Dermis microvascular lymphatic vessel endothelial cell (primary cell): ENCODE data around the gene HELT. TPM values are rescaled to one million over a fixed set of nuclear protein-coding genes. Genes with fewer than 3 reads are reported as not detected.
A peak's percentile ranks its signal among the peaks of the same experiment; 100 is the strongest.
"Not testable (repeated sequence)": the region's sequence is repeated elsewhere in the genome, so short reads cannot be mapped to it uniquely, and the experiment has no call there.

Source experiments
- DNase-seq, 2 donors: peaks; one replicate each; pipeline versions ENCODE4 v3.0.0 to v3.0.0-alpha.2; 2010; ENCODE audit warnings: low read depth in 2 of 2
- total RNA-seq: library from RNA; depleted of rRNA; stranded (reverse); fragments of >200 nt; gene quantifications from 2 replicates; pipeline ENCODE4 v1.2.1, GENCODE V29; 2014

The HELT gene, protein sequence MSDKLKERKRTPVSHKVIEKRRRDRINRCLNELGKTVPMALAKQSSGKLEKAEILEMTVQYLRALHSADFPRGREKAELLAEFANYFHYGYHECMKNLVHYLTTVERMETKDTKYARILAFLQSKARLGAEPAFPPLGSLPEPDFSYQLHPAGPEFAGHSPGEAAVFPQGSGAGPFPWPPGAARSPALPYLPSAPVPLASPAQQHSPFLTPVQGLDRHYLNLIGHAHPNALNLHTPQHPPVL
- not detected in 2 replicates for total RNA-seq

- no peak for DNase-seq
Measured at GRCh38 chr4:185017964-185018772, at the start of gene HELT. HELT (plus strand) TSS chr4:185018490; CDS start chr4:185018929, 439 bp downstream.

DNA sequence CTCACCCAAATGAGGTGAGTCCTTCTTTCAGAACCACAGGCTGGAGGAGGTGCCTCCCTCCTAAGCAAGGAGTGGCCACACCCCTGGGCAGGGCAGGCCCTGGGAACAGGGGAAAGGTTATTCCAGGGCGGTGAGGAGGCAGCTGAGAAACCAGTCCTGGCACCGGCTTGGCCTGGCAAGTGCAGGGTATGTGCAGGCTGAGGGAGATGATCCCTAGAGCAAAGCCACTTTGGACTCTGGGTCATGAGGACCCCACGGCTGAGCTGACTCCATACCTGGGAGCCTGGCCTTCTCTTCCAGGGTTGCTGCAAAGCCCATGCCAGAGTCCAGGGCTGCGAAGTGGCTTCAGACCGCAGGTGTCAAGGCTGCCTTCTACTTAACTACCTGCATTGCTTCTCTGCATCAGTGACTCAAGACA is 49.5 kb upstream of the HELT start:
- no peak for DNase-seq

- DNase-seq: no peak
Measured at GRCh38 chr4:184969610-184970009, 48.7 kb upstream of the HELT start.

DNA sequence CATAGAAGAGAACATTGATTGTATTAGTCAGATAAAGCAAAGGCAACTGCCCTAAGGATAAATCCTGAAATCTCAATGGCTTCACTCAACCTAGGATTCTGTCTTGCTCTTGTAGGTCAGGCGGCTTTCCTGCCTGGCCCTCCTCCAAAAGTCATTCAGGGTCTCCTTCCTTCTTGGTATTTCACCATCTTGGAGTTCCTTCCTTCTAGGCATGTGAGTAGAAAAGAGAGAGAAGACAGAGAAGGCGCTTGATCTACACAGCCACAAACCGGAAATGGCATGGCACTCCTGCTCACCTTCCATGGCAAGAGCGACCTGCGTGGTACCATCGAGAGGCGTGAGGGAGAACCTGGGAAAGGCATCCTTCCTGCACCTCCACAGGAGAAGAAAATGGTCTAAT is 45.3 kb upstream of the HELT start:
- DNase-seq: no peak

GRCh38 chr4:184976348-184976747 is 41.9 kb upstream of the HELT start:
- not testable (repeated sequence) for DNase-seq

DNA sequence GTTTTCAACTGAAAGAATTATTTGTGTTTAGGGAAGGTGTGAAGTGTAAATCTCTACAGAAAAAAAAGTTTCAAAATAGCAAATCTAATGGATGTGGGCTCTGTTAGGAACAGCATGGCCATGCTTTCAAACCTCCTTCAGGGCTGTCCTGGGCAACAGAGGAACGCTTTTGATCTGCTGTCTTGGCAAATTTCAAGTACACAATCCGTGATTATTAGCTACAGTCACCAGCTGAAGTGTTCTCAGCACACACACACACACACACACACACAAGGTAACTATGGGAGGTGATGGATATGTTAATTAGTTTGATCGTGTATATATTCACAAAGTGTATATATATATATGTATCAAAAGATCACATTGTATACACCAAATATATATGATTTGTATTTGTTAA is 40.5 kb upstream of the HELT start:
- no peak for DNase-seq

- no peak for DNase-seq
Measured at GRCh38 chr4:184978211-184978610, 40.1 kb upstream of the HELT start.

DNA sequence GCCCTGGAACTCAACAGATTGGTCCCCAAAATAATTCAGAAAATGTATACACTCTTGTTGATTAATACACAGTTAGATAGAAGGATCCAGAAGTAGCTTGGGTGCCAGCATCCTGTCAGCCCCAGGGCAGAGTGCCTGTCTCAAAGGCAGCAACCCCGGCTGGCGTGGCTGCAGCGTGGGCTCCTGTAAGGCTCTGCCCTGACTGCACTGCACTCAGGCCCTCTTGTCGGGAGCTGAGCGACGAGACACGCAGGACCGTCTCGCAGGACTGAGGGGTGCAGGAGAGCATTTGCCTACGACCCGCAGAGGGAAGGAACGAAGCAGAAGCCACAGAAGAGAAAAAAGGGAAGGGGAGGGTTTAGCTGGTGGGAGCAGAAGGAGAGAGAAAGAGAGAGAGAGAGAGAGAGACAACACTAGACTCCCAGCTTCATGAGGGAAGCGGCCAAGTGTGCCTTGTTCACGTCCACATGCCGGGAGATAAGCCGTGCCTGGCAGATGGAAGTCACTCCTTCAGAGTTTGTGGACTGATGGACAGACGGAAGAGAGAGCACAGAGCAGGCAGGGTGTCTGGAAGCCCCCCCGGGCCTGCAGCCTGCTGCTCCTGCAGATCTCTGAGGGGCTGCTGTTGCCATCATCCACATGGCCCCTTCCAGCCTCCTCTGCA is 38.7 kb upstream of the HELT start:
- no peak for DNase-seq

DNA sequence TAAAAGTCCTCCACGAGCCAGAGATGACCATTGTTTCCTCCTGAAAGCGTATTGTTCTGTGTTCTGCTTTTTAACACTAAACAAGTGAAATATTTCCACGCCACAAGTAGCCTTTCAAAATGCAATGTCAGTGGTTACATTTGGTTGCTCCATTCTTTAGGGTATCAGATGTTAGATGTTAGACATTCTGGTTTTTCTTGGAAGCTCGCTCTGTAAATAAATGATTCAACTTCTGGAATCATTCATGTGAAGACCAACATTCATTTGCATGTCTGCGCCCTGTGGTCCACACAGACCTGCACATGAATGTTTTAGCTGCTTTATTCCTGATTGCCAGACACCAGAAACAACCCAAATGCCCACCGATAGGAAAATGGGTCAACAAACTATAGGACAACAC is 38.0 kb upstream of the HELT start:
- no peak for DNase-seq

- DNase-seq: peak; percentile 42
Measured at GRCh38 chr4:184983672-184984356, 34.5 kb upstream of the HELT start.

DNA sequence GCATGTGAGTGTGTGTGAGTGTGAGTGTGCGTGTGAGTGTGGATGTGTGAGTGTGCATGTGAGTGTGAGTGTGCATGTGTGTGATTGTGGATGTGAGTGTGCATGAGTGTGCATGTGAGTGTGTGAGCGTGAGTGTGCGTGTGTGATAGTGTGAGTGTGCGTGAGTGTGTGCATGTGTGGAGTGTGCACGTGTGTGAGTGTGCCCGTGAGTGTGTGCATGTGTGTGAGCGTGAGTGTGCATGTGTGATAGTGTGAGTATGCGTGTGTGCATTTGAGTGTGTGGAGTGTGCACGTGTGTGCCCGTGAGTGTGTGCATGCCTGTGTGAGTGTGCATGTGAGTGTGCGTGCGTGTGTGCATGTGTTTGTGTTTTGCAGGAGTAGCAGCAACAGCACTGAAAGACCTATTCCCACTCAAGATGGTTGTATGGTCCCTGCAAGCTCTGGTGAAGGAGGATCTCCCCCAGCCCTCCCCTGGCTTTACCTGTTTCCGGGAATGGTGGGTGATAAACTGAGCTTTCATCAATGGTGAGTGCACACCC is 30.7 kb upstream of the HELT start:
- no peak for DNase-seq

DNA sequence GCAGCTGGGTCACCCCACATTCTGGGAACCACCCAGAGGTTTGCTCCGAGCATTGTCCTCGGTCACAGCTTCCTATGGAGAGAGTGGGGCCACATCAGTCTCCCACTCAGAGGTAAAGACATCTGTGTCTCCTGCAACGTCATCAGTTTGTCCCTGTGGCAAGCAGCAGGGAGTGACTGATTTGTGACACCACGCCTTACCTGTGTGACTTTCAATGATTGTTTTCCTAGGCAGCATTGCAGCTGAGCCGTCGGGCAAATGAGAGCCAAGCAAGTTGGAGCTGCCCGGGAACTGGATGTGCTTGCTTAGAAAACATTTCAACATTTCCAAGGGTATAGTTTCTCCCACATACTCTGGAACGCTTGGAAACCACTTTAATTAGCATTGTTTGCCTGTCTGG is 29.7 kb upstream of the HELT start:
- DNase-seq: no peak

GRCh38 chr4:184989283-184989682 is 29.0 kb upstream of the HELT start:
- not testable (repeated sequence) for DNase-seq

GRCh38 chr4:184990131-184990530 is 28.2 kb upstream of the HELT start:
- not testable (repeated sequence) for DNase-seq

DNA sequence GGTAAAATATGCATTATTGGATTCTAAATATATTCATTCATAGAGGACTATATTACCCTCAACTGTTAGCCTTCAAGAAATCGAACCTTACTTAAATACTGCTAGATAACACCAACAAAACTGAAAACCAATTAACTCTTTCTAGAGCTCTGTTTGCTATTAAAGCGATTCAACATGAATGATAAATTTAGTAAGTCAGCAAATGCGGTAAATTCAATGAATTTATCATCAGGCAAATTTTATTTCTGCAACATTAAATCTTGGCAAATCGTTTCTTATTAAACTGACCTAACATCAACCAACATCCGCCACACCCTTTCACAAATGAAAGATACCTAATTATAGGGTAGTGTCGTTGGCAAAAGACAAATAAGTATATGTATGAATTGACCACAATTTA is 26.4 kb upstream of the HELT start:
- DNase-seq: no peak

DNA sequence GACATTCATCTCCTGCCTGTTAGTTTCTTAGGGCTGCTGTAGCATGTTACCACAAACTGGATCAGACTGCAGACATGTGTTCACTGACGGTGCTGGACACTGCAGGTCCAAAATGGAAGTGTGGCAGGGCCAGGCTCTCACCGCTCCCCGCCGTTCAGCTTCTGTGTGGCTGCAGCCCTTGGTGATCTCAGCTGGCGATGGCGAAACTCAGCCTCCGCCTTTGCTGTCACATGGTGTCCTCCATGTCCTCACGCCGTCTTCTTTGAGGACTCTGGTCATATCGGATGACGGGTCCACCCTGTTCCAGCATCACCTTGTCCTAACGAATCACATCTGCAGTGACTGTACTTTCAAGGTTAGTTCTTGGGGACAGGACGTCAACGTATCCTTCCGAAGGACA is 25.9 kb upstream of the HELT start:
- no peak for DNase-seq

DNA sequence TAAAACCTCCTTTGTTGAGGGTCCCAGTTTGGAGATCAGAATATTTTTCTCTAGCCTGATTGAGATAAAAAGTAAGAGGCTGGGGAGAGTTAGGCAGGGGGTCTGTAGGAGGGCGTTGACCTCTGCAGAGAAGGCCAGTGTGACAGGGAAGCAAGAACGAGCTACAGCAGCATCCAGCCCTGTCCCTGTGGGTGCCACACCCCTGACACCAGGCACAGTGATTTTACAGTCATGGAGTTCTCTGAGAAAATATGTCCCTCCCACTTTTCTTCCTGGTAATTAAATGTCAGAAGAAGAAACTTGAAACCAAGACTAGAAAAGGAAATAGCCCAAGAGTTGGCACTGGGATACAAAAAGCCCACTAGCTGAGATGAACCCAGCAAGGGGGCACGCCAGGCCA is 25.0 kb upstream of the HELT start:
- no peak for DNase-seq

DNA sequence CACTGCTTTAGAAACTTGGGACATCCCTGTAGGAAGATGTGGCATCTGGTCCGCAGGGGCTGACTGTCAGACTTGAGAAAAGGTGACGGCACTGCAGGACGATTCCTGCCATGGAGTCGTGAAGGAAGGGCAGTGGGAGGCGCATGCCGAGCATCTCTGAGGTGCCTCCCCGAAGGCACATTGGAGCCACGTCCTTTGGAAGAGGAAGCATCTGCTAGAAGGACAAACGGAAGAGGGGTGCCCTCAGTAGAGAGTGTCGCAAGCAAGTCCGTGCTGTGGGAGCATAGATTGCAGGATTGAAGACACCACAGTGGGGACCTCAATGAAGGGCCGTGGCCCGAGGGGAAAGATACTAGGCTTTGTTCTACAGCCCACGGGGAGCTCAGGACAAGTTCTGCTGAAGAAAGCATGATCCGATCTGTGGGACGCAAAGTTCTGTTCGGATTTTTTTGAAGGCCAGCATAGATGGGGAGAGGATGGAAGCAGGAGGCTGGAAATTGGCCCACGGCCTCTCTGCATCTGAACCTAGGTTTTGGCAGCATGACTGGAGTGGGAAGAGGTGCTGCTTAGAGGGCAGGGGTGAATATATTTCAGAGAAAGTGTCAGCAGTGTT is 24.2 kb upstream of the HELT start:
- DNase-seq: no peak

DNA sequence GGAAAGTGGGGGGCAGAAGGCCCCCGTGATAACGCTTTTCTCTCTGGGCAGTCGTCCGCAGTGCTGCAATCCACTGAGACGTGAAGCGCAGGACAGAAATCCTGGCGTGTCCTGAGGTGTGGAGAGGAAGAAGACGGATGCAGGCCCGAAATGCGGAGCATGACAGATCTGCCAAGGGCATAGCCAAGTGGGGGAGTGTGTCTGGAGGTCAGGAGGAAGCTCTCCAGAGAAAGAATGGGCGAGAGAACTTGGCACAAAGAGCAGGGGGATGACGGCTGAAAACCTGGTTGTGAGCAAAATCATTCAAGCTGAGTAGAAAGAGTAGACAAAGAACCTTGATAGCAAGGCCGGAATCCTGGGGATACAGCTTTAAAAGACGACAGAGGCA is 23.7 kb upstream of the HELT start:
- no peak for DNase-seq

GRCh38 chr4:184997656-184998055 is 20.6 kb upstream of the HELT start:
- not testable (repeated sequence) for DNase-seq

GRCh38 chr4:185002784-185003183 is 15.5 kb upstream of the HELT start:
- DNase-seq: no peak
